ENCODE data around the gene MRPL20. TPM values are rescaled to one million over a fixed set of nuclear protein-coding genes. Genes with fewer than 3 reads are reported as not detected.

MRPL20 gene
- total RNA-seq, 4 donors from 2014 or later: 83.4 to 122 (median 106) TPM

GRCh38 chr1:1422465-1423244 lies 15.6 kb upstream of the MRPL20 start:
- DNase-seq (ENCODE audit: low spot score in 2 of 2): no peak
- 69 to 71% methylated on average over 29 of the region's 29 CpGs for WGBS, 2 donors
- TF ChIP-seq POLR2A (IDR thresholded peaks at IDR 0.05) (no peak), CTCF (IDR thresholded peaks at IDR 0.05) (no peak)

GRCh38 chr1:1421907-1422464 lies 14.9 kb upstream of the MRPL20 start:
- whole genome bisulfite sequencing, 2 donors: 81 to 90% methylated on average over 7 of the region's 7 CpGs
- no peak for TF ChIP-seq POLR2A (IDR thresholded peaks at IDR 0.05)
- TF ChIP-seq CTCF (IDR thresholded peaks at IDR 0.05): no peak
- intact Hi-C loops (cut with DNase I; ENCODE audit: low total_unique reads): no loop called here
- DNase-seq (ENCODE audit: low spot score in 2 of 2): no peak
- no peak overlapping the region for H3K4me3 ChIP-seq (ENCODE audit: low read depth, poor library complexity, severe bottlenecking)

More at GRCh38 chr1:1422465-1423244, 15.6 kb upstream of the MRPL20 start:
- no peak overlapping the region for H3K4me3 ChIP-seq (ENCODE audit: low read depth, poor library complexity, severe bottlenecking)
- intact Hi-C loops (cut with DNase I; ENCODE audit: low total_unique reads): no loop called here

GRCh38 chr1:1421147-1421906 lies 14.2 kb upstream of the MRPL20 start, which contains the start of gene ANKRD65:
Gene ANKRD65 (minus strand): TSS chr1:1421276. CDS start chr1:1421005, 271 bp downstream.
- H3K4me3 ChIP-seq (ENCODE audit: low read depth, poor library complexity, severe bottlenecking): no peak within 1 kb of the TSS
- DNase-seq (ENCODE audit: low spot score in 2 of 2): no peak
- intact Hi-C loops (cut with DNase I; ENCODE audit: low total_unique reads): no loop called here
- TF ChIP-seq POLR2A (IDR thresholded peaks at IDR 0.05) (no peak), CTCF (IDR thresholded peaks at IDR 0.05) (no peak)
- WGBS, 2 donors: 65 to 76% methylated on average over 14 to 18 of the region's 18 CpGs

- 63 to 73% methylated on average over 7 to 12 of the region's 12 CpGs for WGBS, 2 donors
- no peak overlapping the region for H3K4me3 ChIP-seq (ENCODE audit: low read depth, poor library complexity, severe bottlenecking)
- intact Hi-C loops (cut with DNase I; ENCODE audit: low total_unique reads): no loop called here
- DNase-seq (ENCODE audit: low spot score in 2 of 2): no peak
- no peak for TF ChIP-seq CTCF (IDR thresholded peaks at IDR 0.05)
- TF ChIP-seq POLR2A (IDR thresholded peaks at IDR 0.05): no peak
These were observed 13.6 kb upstream of the MRPL20 start for GRCh38 chr1:1420654-1421141.

- 5 to 32% methylated on average over 9 to 34 of the region's 112 CpGs for WGBS, 2 donors
- H3K4me3 ChIP-seq (ENCODE audit: low read depth, poor library complexity, severe bottlenecking): no peak overlapping the region
- TF ChIP-seq CTCF (IDR thresholded peaks at IDR 0.05) (no peak), POLR2A (IDR thresholded peaks at IDR 0.05) (no peak)
- DNase-seq (ENCODE audit: low spot score in 2 of 2): no peak
- intact Hi-C loops (cut with DNase I; ENCODE audit: low total_unique reads): no loop called here
These were observed 12.9 kb upstream of the MRPL20 start for GRCh38 chr1:1419813-1420653.
